IMR-90 (cell line): ENCODE results near the gene NUBPL. TPM values are rescaled to one million over a fixed set of nuclear protein-coding genes. Genes with fewer than 3 reads are reported as not detected.

Experiments used
- ATAC-seq: fragments of 200-7000 bp; cut with Tn5 transposase; 2 replicates; pipeline ENCODE4 v1.9.1; 2020; ENCODE audit warnings: low read depth, mild to moderate bottlenecking, moderate library complexity
- BruUV-seq: library from RNA; stranded (reverse); fragments of 400-500 nt; replicated peaks from 2 replicates; lab custom pipeline; 2021; lab: Mats Ljungman, UMichigan
- CTCF ChIA-PET: fragments of 300-600 bp; formaldehyde crosslinking; extraction: SDS; loops from one replicate; lab custom pipeline; 2021; ENCODE audit warnings: antibody characterized with exemption; lab: Yijun Ruan, JAX
- POLR2A ChIA-PET: fragments of 300-600 bp; sonication (Branson Sonifier 250); formaldehyde crosslinking; loops from one replicate; lab custom pipeline; 2022; ENCODE audit warnings: antibody characterized with exemption; ENCODE audit not compliant: unreplicated experiment; lab: Charles Lee
- DNase-seq: peaks from one replicate; pipeline ENCODE4 v3.0.0; 2013
- H2AFZ ChIP-seq: replicated peaks from 2 replicates; pipeline ENCODE3; 2013; ENCODE audit warnings: low read length, mild to moderate bottlenecking; ENCODE audit not compliant: poor library complexity
- H2AK5ac ChIP-seq: 2 replicates; pipeline ENCODE4 v1.6.1; 2013; ENCODE audit warnings: low read depth, low read length, inconsistent platforms
- H2AK9ac ChIP-seq: replicated peaks from 2 replicates; pipeline ENCODE3; 2013; ENCODE audit warnings: mild to moderate bottlenecking, low read depth, low read length, moderate library complexity; ENCODE audit not compliant: poor library complexity
- H2BK120ac ChIP-seq: 2 replicates; pipeline ENCODE4 v1.6.1; 2013; ENCODE audit warnings: low read depth, low read length, inconsistent platforms
- H2BK15ac ChIP-seq: 3 replicates; pipeline ENCODE4 v1.6.1; 2013; ENCODE audit warnings: low read depth, low read length, inconsistent platforms
- H2BK20ac ChIP-seq: 2 replicates; pipeline ENCODE4 v1.6.1; 2013; ENCODE audit warnings: low read depth, mild to moderate bottlenecking, inconsistent platforms, low read length, moderate library complexity
- H2BK5ac ChIP-seq: 2 replicates; pipeline ENCODE4 v1.6.1; 2013; ENCODE audit warnings: mild to moderate bottlenecking, low read depth, low read length, inconsistent platforms; ENCODE audit not compliant: poor library complexity, severe bottlenecking
- H3K14ac ChIP-seq: replicated peaks from 2 replicates; pipeline ENCODE4 v1.6.1; 2013; ENCODE audit warnings: low read depth, low read length, inconsistent platforms
- H3K18ac ChIP-seq: 2 replicates; pipeline ENCODE4 v1.6.1; 2013; ENCODE audit warnings: low read depth, low read length, control low read depth
- H3K23ac ChIP-seq: 2 replicates; pipeline ENCODE4 v1.6.1; 2013; ENCODE audit warnings: low read depth, low read length, inconsistent platforms
- H3K27ac ChIP-seq: 2 replicates; pipeline ENCODE4 v1.5.1; 2013; ENCODE audit warnings: mild to moderate bottlenecking, control low read depth, low read length; ENCODE audit not compliant: insufficient read depth
- H3K27me3 ChIP-seq: 2 replicates; pipeline ENCODE4 v1.6.1; 2013; ENCODE audit warnings: low read length; ENCODE audit not compliant: control insufficient read depth, insufficient read depth
- H3K36me3 ChIP-seq: 2 replicates; pipeline ENCODE4 v1.6.1; 2013; ENCODE audit warnings: low read length, mixed read lengths; ENCODE audit not compliant: control insufficient read depth, insufficient read depth
- H3K4ac ChIP-seq: 2 replicates; pipeline ENCODE4 v1.6.1; 2013; ENCODE audit warnings: low read depth, low read length, inconsistent platforms
- H3K4me1 ChIP-seq: 2 replicates; pipeline ENCODE4 v1.6.1; 2013; ENCODE audit warnings: low read length, mixed read lengths; ENCODE audit not compliant: control insufficient read depth, insufficient read depth
- H3K4me2 ChIP-seq: 2 replicates; pipeline ENCODE4 v1.6.1; 2013; ENCODE audit warnings: low read depth, mild to moderate bottlenecking, control low read depth, low read length, moderate library complexity
- H3K4me3 ChIP-seq: 2 replicates; pipeline ENCODE4 v1.5.1; 2013; ENCODE audit warnings: low read depth, mild to moderate bottlenecking, control low read depth, low read length, moderate library complexity; ENCODE audit not compliant: insufficient read depth
- H3K56ac ChIP-seq: 2 replicates; pipeline ENCODE4 v1.6.1; 2013; ENCODE audit warnings: low read length, inconsistent platforms; ENCODE audit not compliant: insufficient read depth; ENCODE audit errors: extremely low read depth
- H3K79me1 ChIP-seq, 2 experiments: 2 replicates each; pipeline ENCODE4 v1.6.1; 2013; ENCODE audit warnings: low read length in 2 of 2, inconsistent platforms in 1 of 2, low read depth in 1 of 2
- H3K9ac ChIP-seq: 2 replicates; pipeline ENCODE4 v1.6.1; 2013; ENCODE audit warnings: low read depth, low read length, control low read depth
- H3K9me1 ChIP-seq: 2 replicates; pipeline ENCODE4 v1.6.1; 2013; ENCODE audit warnings: low read length, inconsistent platforms; ENCODE audit not compliant: insufficient read depth
- H3K9me3 ChIP-seq: 2 replicates; pipeline ENCODE4 v1.6.1; 2013; ENCODE audit warnings: low read length; ENCODE audit not compliant: control insufficient read depth, insufficient read depth
- H4K20me1 ChIP-seq: 2 replicates; pipeline ENCODE4 v1.6.1; 2013; ENCODE audit warnings: low read length, inconsistent platforms; ENCODE audit not compliant: insufficient read depth
- H4K5ac ChIP-seq: 2 replicates; pipeline ENCODE4 v1.6.1; 2013; ENCODE audit warnings: mild to moderate bottlenecking, low read depth, low read length, control low read depth
- H4K8ac ChIP-seq, 2 experiments: 2 replicates each; pipeline ENCODE4 v1.6.1; 2013; ENCODE audit warnings: low read depth in 2 of 2, low read length in 2 of 2, control low read depth in 1 of 2, inconsistent platforms in 1 of 2
- H4K91ac ChIP-seq: 2 replicates; pipeline ENCODE4 v1.6.1; 2013; ENCODE audit warnings: low read depth, low read length, inconsistent platforms; ENCODE audit not compliant: insufficient read depth
- MAFK ChIP-seq: IDR thresholded peaks from 2 replicates; pipeline ENCODE4 v1.6.1; 2012; ENCODE audit warnings: low read depth, low read length, improper control_type of control experiment
- MXI1 ChIP-seq: IDR thresholded peaks from 2 replicates; pipeline ENCODE4 v1.6.1; 2012; ENCODE audit warnings: low read depth, mild to moderate bottlenecking, low read length, moderate library complexity, borderline replicate concordance
- NFE2L2 ChIP-seq: fragments of 150-350 bp; IDR thresholded peaks from 2 replicates; pipeline ENCODE4 v1.6.1; 2016; ENCODE audit warnings: low read depth, mild to moderate bottlenecking, low read length
- POLR2A ChIP-seq: IDR thresholded peaks from 2 replicates; pipeline ENCODE4 v1.6.1; 2012; ENCODE audit warnings: mild to moderate bottlenecking, low read depth, low read length
- SMC3 ChIP-seq: fragments of 150-350 bp; IDR thresholded peaks from 2 replicates; pipeline ENCODE4 v1.6.1; 2016; ENCODE audit warnings: low read depth, mild to moderate bottlenecking, antibody characterized with exemption, low read length, moderate library complexity
- dilution Hi-C: fragments of 300-500 bp; cut with HindIII; formaldehyde crosslinking; loops from one replicate; pipeline ENCODE4 v1.14.3; 2018; ENCODE audit warnings: low sequenced_read_pairs; ENCODE audit not compliant: unreplicated experiment
- in situ Hi-C: fragments of 300-500 bp; cut with MboI; formaldehyde crosslinking; loops from 3 replicates; pipeline ENCODE4 v1.14.3; 2019; ENCODE audit warnings: low sequenced_read_pairs, inconsistent platforms, mixed read lengths
- intact Hi-C: fragments of 100-400 bp; cut with micrococcal nuclease; formaldehyde crosslinking; loops from 2 replicates; pipeline ENCODE4 v1.10.0; 2022
- polyA plus RNA-seq, 3 experiments: library from polyadenylated mRNA; depleted of rRNA; stranded (reverse); fragments of >200 nt; gene quantifications; 2 replicates each; pipeline ENCODE4 v1.2.3, GENCODE V29; 2012; ENCODE audit warnings: low replicate concordance in 1 of 3
- total RNA-seq: library from RNA; depleted of rRNA; stranded (reverse); fragments of >200 nt; gene quantifications from 2 replicates; pipeline ENCODE4 v1.2.3, GENCODE V29; 2012
- TF ChIP-seq, protein P1 (sequence below): fragments of 150-350 bp; IDR thresholded peaks from 2 replicates; pipeline ENCODE4 v1.6.1; 2017; ENCODE audit warnings: mild to moderate bottlenecking, antibody characterized with exemption, low read length, low read depth

NUBPL gene
- total and polyA plus RNA-seq, 2 of the 4 experiments (the other 2 are of a cell fraction): 5.4 to 11.5 TPM

- Histone ChIP-seq H3K9me1 (no peaks in the 10 kb centered on the region), H4K5ac (no peak overlapping the region), H3K18ac (no peak overlapping the region), H3K4ac (no peak overlapping the region), H3K56ac (no peak overlapping the region), H3K4me2 (no peak overlapping the region), H3K4me1 (no peaks in the 10 kb centered on the region), H3K27me3 (no peaks in the 10 kb centered on the region), H2AK5ac (no peak overlapping the region), H3K23ac (no peak overlapping the region), H2AFZ (no peak overlapping the region), H3K14ac (no peak overlapping the region), H3K9me3 (no peaks in the 10 kb centered on the region), H2BK5ac (no peak overlapping the region), H3K4me3 (no peak overlapping the region), H3K9ac (no peak overlapping the region), H2BK15ac (no peak overlapping the region), H4K8ac (no peak overlapping the region), H3K36me3 (no peaks in the 10 kb centered on the region), H3K79me1 (no peaks in the 10 kb centered on the region), H2BK120ac (no peak overlapping the region), H2BK20ac (no peak overlapping the region), H2AK9ac (no peak overlapping the region), H3K27ac (no peak overlapping the region), H4K91ac (no peak overlapping the region), H4K20me1 (no peaks in the 10 kb centered on the region)
- ATAC-seq (no peak), DNase-seq (peak; percentile 10)
- ChIA-PET CTCF (interaction anchor here (0.6 kb wide), 1 partner anchor 786 kb away, joined by 4 read pairs; no protein-coding TSS in a partner anchor), POLR2A (no interaction called here)
- BruUV-seq: no TSS peak
- in situ Hi-C loops (no loop called here), dilution Hi-C loops (no loop called here), intact Hi-C loops (no loop called here)
- TF ChIP-seq MAFK: no peak
- no peak for TF ChIP-seq NFE2L2
- TF ChIP-seq, protein P1, sequence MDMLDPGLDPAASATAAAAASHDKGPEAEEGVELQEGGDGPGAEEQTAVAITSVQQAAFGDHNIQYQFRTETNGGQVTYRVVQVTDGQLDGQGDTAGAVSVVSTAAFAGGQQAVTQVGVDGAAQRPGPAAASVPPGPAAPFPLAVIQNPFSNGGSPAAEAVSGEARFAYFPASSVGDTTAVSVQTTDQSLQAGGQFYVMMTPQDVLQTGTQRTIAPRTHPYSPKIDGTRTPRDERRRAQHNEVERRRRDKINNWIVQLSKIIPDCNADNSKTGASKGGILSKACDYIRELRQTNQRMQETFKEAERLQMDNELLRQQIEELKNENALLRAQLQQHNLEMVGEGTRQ: no peak
- TF ChIP-seq SMC3: no peak
- no peak for TF ChIP-seq MXI1
- no peak for TF ChIP-seq POLR2A
Measured at GRCh38 chr14:31716208-31716607, 155.0 kb downstream of the NUBPL start.
